NCI-H2171 (cell line): ENCODE results near the gene AMBRA1.

Source experiments
- DNase-seq: peaks from one replicate; lab custom pipeline; 2025; lab: John Stamatoyannopoulos, UW

AMBRA1 gene

GRCh38 chr11:46437122-46437689 lies 156.6 kb downstream of the AMBRA1 start:
- no peak for DNase-seq

DNA sequence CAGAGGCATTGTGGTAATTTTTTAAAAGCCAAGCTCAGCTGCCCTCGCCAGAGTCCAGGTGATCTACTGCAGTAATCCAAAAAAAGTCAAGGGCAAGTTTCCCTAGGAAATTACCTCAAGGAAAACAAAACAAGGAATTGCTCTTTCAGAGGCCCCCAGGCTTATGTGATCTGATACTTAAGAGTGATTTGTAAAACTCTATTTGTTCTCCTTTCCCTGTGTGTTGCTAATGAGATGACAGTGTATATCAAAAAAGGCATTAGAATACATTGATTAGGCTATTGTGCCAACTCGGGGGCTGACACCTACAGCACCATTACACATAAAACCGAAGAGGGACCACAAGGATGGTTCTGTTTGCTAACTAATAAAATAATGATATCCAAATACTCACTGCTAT lies 157.7 kb downstream of the AMBRA1 start:
- DNase-seq, result no peak

DNA sequence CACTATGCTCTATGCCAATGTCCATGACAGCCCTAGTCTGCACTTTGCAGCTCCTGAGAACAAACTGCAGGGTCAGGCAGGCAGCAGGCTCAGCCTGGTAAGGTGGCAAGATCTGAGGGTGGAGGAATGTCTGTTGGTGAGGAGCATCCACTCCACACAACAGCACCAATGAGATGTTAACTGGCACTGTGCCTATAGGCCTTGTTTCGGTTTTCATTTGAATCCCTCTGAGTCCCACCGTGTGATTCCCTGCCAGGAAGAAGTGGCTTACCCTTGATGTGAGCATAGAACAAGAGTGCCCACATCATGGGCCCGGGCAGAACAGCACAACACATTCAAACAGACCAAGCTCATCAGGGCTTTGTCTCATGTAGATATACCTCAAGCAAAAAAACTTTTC lies 158.1 kb downstream of the AMBRA1 start:
- no peak for DNase-seq

- no peak for DNase-seq
Observed at GRCh38 chr11:46431211-46431610, 162.6 kb downstream of the AMBRA1 start.

DNA sequence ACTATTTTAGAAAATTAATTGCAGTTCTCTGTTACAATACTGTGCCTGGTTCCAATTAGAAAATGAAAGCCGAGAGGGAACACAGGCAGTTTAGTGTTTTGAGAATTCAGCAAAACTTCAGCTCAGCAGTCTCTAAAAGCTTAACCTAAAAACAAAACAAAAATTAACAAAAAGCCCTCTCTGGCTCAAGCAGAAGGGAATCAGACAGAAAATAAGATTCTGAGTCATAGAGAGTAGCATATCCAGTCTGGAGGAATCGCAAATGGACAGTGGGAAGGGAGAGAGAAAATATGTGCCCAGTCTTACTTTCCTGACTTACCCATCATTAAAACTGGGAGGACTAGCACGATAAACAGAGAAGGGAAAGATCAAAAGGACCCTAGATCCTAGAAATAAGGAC lies 164.1 kb downstream of the AMBRA1 start:
- DNase-seq, result no peak

- no peak for DNase-seq
Observed at GRCh38 chr11:46427364-46427763, 166.5 kb downstream of the AMBRA1 start.

GRCh38 chr11:46426233-46426991 lies 167.4 kb downstream of the AMBRA1 start:
- no peak for DNase-seq

DNA sequence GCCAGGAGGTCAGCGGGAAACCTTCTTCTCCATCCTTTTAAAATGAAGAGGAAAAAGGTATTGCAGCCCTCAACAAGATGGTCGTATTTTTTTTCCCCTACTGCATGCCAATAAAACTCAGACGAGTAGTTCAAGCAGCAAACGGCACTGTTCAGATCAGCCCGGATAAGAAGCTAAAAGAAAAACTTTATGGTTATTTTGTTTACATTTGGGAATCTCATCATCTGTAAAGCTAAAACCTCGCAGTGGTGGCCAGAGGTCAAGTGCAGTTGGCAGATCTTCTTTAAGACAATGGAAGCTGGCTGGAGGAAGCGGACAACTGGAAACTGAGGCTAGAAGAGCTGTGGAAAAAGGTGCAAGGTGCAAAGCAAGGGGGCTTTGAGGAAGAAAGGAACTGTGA lies 171.2 kb downstream of the AMBRA1 start:
- no peak for DNase-seq

GRCh38 chr11:46421257-46421880 lies 172.5 kb downstream of the AMBRA1 start:
- DNase-seq, result no peak

DNA sequence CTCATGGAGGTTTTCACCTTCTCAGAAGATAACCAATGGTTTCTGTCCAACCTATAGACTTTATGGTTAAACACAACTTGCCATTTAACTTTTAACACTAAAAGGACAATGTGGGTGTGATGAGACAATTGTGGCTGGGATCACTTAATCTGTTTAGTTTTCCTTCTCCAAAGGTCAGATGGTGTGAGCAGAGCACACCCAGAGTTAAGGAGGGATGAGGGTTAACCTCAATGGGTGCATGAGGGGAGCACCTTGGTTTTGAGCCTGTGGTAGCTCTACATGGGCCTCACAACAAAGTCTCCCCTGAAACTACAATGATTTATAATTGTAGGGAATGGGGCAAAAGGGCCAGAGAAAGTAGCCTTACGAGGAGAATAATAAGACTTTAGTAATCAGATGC lies 173.3 kb downstream of the AMBRA1 start:
- DNase-seq, result no peak

DNA sequence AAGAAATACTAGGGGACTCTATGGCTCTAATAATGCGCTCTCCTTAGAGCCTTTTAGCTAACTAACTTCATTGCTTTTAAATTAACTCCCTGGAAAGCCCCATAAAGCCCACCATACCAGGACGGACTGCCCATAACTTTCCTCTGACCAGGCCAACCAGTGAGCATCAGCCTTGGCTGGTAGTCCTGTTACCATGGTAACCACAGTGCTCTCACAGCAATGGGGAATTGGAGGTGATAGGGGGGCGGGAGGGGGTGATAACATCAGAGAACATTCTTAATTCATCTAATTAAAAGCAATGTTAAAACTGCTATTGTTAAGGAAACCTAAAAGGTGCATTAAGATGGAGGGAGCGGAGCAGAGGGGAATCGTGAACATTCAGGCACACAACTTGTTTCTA lies 175.1 kb downstream of the AMBRA1 start:
- DNase-seq, result no peak

GRCh38 chr11:46417711-46418110 lies 176.1 kb downstream of the AMBRA1 start:
- DNase-seq, result no peak

DNA sequence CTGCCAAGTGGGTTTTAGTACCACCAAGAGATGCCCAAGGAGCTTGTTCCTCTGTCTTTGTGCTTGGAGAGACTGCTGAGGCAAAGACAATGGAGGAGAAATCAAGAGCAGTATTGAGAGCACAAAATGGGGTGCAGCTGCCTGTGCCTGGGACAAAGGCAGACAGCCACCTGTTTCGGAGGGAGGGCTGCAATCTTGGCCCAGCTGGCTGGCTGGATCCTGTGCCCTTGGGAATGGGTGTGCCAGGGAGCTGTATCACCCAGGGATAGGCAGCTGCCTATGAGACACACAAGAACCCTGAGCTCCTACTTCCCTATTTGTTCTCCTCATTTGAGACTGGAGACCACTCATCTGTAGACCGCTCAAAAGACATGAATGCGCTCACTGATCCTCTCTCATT lies 178.9 kb downstream of the AMBRA1 start:
- peak; percentile 69 for DNase-seq

DNA sequence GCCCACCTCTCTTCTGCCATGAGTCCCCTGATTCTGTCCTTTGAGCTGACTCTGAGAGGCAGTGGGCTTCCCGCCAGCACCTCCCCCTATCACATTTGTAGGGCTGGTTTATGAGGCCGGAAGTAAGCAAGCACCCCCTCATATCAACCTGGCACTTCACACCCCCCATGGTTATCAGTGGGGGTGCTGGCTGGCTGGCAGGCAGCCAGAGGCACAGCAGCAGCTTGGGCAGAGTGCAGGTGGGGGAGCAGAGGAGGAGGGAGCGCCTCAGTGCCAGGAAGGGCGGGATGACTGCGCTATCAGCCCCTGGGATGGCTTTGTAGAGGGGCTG lies 179.4 kb downstream of the AMBRA1 start:
- DNase-seq, result peak; percentile 69

DNA sequence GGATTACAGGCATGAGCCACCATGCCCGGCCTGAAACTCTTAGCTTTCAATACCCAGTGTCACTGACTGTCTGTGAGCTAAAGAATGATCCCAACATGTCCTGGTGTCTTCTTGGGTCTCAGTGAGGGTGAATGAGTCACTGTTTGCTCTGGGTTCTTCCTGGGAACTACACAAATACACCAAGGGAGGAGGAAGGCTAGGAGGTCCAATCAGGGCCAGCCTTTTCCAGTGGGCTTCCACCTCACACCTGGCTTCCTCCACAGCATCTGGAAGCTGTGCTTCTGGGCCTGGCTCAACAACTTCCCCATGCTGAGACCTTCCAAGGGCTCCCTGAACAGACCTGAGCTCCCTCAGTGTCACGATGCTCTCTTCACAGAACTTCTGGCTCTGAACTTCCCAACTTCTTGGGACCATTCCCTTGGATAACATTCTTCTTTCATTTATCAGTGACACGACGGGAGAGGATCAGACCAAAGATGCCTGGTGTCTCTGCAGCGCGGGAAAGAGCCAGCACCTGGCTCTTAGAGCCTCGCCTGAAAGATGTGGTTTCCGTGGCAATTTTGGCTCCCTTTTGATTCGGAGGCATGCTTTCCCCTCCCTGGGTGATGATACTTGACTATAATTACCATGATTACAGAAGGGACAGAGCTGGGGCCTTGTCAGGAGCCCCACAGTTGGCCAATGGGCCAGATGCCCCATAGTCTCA lies 179.9 kb downstream of the AMBRA1 start:
- DNase-seq, result no peak

DNA sequence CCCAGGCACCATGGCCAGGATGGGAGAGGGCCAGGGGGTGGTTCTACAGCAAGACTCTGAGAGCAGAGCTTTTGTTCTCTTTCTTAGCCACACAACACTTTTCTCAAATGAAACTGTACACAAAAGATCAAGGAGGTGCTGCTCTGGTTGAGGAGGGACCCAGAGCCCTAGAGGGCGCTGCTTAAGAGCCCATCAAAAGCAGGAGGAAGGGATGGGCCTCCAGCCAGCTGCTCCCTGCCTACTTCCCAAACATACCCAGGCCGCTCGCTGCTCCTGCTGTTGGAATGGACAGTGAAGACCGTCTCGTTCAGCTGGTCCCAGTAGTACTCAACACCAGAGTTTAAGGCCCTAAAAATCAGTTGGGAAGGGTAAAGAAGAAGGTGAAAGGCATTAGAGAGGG lies 183.8 kb downstream of the AMBRA1 start:
- DNase-seq, result no peak

GRCh38 chr11:46408407-46408986 lies 185.3 kb downstream of the AMBRA1 start:
- no peak for DNase-seq

DNA sequence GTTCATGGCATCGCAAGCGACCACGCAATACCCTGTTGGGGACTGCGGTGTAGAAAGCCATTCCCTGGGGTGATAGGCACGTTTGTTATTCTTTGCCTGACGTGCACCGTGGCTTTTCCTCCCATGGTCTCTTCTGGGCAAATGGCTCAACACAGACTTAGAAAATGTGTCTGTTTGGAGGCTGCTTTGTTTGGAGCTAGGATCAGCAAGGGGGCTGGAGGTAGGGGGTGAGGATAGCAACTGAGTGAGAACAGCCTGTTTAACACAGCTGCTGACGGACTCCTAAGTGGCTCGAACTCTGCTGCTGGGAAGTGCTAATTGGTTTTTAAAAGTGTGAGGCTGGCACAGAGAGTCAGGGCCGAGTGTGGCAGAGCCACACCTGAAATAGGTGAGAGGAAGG lies 186.2 kb downstream of the AMBRA1 start:
- no peak for DNase-seq

- no peak for DNase-seq
Observed at GRCh38 chr11:46404476-46405017, 189.3 kb downstream of the AMBRA1 start.

DNA sequence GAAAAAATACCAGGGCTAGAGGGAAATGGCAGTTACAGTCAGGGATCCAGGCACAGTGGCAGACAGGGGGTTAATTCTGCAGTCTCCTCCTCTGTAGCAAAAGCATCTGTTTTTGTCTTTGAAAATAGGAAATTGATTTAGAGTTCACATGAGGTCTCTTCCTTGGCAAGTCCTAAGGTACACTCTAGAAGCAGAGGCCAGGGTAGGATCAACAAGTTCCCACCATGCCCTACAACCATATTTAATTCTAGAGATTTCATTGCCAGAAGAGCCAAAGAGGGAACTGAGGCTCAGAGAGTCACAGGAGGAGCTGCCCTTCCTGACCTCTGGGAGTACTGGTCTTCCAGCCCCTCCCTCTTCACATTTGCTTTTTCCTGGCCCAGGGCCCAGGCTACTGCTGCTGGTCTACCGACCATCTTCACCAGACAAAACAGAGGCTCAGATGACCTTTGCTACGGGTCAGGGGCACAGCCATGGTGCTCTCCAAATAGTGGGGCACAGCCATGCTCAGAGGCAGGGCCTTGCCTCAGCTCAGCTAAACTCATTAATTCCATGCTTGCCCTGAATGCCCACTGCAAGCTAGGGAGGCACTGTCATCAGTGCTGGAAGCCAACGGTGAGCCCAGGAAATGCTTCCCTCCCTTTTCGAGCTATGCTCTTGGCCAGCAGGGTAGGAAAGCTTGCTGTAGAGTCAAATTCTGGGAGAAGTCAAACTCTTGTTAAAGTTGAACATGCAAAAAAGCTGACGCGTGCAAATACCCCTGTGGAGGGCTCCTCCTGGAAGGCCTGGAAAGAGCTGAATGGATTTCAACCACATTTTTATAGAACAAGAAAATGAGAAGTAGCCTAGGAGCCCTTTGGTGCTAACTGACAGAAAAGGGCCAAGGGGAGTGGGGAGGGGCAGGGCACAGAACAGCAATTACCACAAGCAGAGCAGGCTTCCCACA lies 190.6 kb downstream of the AMBRA1 start:
- DNase-seq, result no peak

GRCh38 chr11:46397526-46397925 lies 196.3 kb downstream of the AMBRA1 start:
- DNase-seq, result no peak
